Measurements from ENCODE around the gene LRRC37B. TPM values are rescaled to one million over a fixed set of nuclear protein-coding genes. Genes with fewer than 3 reads are reported as not detected.
"Not testable (repeated sequence)": the region's sequence is repeated elsewhere in the genome, so short reads cannot be mapped to it uniquely, and the experiment has no call there.

Gene LRRC37B
- total and polyA plus RNA-seq, 12 donors: 3.1 to 11.9 (median 3.8) TPM

GRCh38 chr17:32092062-32092461, 84.9 kb downstream of the LRRC37B start:
- DNase-seq; H3K27ac ChIP-seq; H3K4me1 ChIP-seq; H3K4me3 ChIP-seq; H3K27me3 ChIP-seq; H3K36me3 ChIP-seq; H3K9me3 ChIP-seq; intact Hi-C loops (cut with DNase I); ATAC-seq: not testable (repeated sequence)
- 87 to 93% methylated on average over 1 of the region's 1 CpG for WGBS, 2 donors

- 51 to 64% methylated on average over 2 of the region's 2 CpGs for WGBS, 2 donors
- intact Hi-C loops (cut with DNase I): no loop called here
- H3K27me3 ChIP-seq: peaks cover 0 to 7% (median 0%) of the 10 kb centered on the region in 7 donors
- H3K9me3 ChIP-seq: no peaks in the 10 kb centered on the region
- H3K36me3 ChIP-seq: no peaks in the 10 kb centered on the region
- H3K27ac ChIP-seq: no peak overlapping the region
- DNase-seq (no peak), ATAC-seq (no peak)
- peaks cover 0 to 27% (median 17%) of the 10 kb centered on the region in 9 donors for H3K4me1 ChIP-seq
- no peak overlapping the region for H3K4me3 ChIP-seq
- no peak for TF ChIP-seq CTCF (IDR thresholded peaks at IDR 0.05)
Measured at GRCh38 chr17:32099686-32100085, 92.5 kb downstream of the LRRC37B start.

GRCh38 chr17:32100323-32100722, 93.1 kb downstream of the LRRC37B start:
- H3K4me3 ChIP-seq; H3K36me3 ChIP-seq; H3K27ac ChIP-seq; intact Hi-C loops (cut with DNase I); ATAC-seq; H3K27me3 ChIP-seq; H3K9me3 ChIP-seq; DNase-seq: not testable (repeated sequence)
- WGBS, 2 donors: 95% methylated on average over 8 of the region's 8 CpGs
- H3K4me1 ChIP-seq: peaks cover 0 to 28% (median 17%) of the 10 kb centered on the region in 9 donors

GRCh38 chr17:32100971-32101631, 93.9 kb downstream of the LRRC37B start:
- TF ChIP-seq CTCF (IDR thresholded peaks at IDR 0.05): no peak
- peak in 5 of 8 donors; percentile 21 to 76 (median 50) for ATAC-seq
- H3K4me3 ChIP-seq: no peak overlapping the region
- no peak overlapping the region for H3K27ac ChIP-seq
- intact Hi-C loops (cut with DNase I): no loop called here
- no peaks in the 10 kb centered on the region for H3K36me3 ChIP-seq
- H3K9me3 ChIP-seq: no peaks in the 10 kb centered on the region
- peaks cover 0 to 7% (median 0%) of the 10 kb centered on the region in 7 donors for H3K27me3 ChIP-seq
- H3K4me1 ChIP-seq: peaks cover 0 to 31% (median 17%) of the 10 kb centered on the region in 9 donors
- DNase-seq: no peak
- WGBS, 2 donors: 60 to 65% methylated on average over 8 of the region's 8 CpGs

- 87 to 89% methylated on average over 5 of the region's 5 CpGs for WGBS, 2 donors
- ATAC-seq: no peak
- no peak overlapping the region for H3K4me3 ChIP-seq
- no peak for TF ChIP-seq CTCF (IDR thresholded peaks at IDR 0.05)
- peaks cover 0 to 41% (median 22%) of the 10 kb centered on the region in 9 donors for H3K4me1 ChIP-seq
- H3K27me3 ChIP-seq: peaks cover 0 to 5% (median 0%) of the 10 kb centered on the region in 7 donors
- no peaks in the 10 kb centered on the region for H3K36me3 ChIP-seq
- no peaks in the 10 kb centered on the region for H3K9me3 ChIP-seq
- no peak overlapping the region for H3K27ac ChIP-seq
- no peak for DNase-seq
- intact Hi-C loops (cut with DNase I): no loop called here
Measured at GRCh38 chr17:32102172-32102571, 95.0 kb downstream of the LRRC37B start.
